Endothelial cell of umbilical vein (primary cell): ENCODE measurements around the gene MACROD2. TPM values are rescaled to one million over a fixed set of nuclear protein-coding genes. Genes with fewer than 3 reads are reported as not detected.

ENCODE experiments used
- BruUV-seq: library from RNA; stranded (reverse); fragments of 400-500 nt; replicated peaks from 2 replicates; lab custom pipeline; 2021; lab: Mats Ljungman, UMichigan
- CTCF ChIA-PET: fragments of 300-600, 350-600 bp; sonication (Branson Sonifier 250); formaldehyde crosslinking; loops from one replicate; lab custom pipeline; 2021; ENCODE audit warnings: antibody characterized with exemption, inconsistent platforms; lab: Charles Lee
- POLR2A ChIA-PET: fragments of 300-600, 350-600 bp; sonication (Branson Sonifier 250); formaldehyde crosslinking; loops from one replicate; lab custom pipeline; 2021; ENCODE audit warnings: antibody characterized with exemption, inconsistent platforms; lab: Charles Lee
- DNase-seq: peaks from one replicate; pipeline ENCODE4 v3.0.0-alpha.2; 2011; ENCODE audit warnings: low read depth, low spot score
- FAIRE-seq: peaks from 2 replicates; lab custom pipeline; 2011; peaks lifted over from hg19 to GRCh38; lab: Jason Lieb, UNC
- H2AFZ ChIP-seq: 2 replicates; pipeline ENCODE4 v1.6.0; 2012; ENCODE audit warnings: low read depth, low read length, control low read depth, inconsistent platforms
- H3K27ac ChIP-seq: 2 replicates; pipeline ENCODE4 v1.5.1; 2011; ENCODE audit warnings: low read depth, mild to moderate bottlenecking, control low read depth, low read length, moderate library complexity; ENCODE audit not compliant: insufficient read depth
- H3K27me3 ChIP-seq, 2 experiments: 2 replicates each; pipeline versions ENCODE4 v1.6.0 to v1.6.1; 2011; ENCODE audit warnings: low read length in 2 of 2, mixed read lengths in 1 of 2; ENCODE audit not compliant: control insufficient read depth in 2 of 2, insufficient read depth in 2 of 2
- H3K36me3 ChIP-seq, 2 experiments: 2 replicates in 1 of 2; 3 replicates in 1 of 2; pipeline ENCODE4 v1.5.1; 2011; ENCODE audit warnings: low read length in 2 of 2, mild to moderate bottlenecking in 1 of 2, moderate library complexity in 1 of 2; ENCODE audit not compliant: control insufficient read depth in 2 of 2, insufficient read depth in 2 of 2; ENCODE audit errors: extremely low read depth in 1 of 2
- H3K4me1 ChIP-seq: 3 replicates; pipeline ENCODE4 v1.5.1; 2011; ENCODE audit warnings: mild to moderate bottlenecking, low read length; ENCODE audit not compliant: control insufficient read depth, insufficient read depth; ENCODE audit errors: extremely low read depth
- H3K4me2 ChIP-seq: 2 replicates; pipeline ENCODE4 v1.6.1; 2011; ENCODE audit warnings: low read length, control low read depth, mixed read lengths; ENCODE audit not compliant: insufficient read depth
- H3K4me3 ChIP-seq, 3 experiments: fragments of 200-600 bp in 1 of 3; sonication (generic), shearing (Covaris generic) in 1 of 3; replicated peaks in 1 of 3; 2 replicates each; pipeline ENCODE4 v1.5.1; 2011 to 2016; ENCODE audit warnings: control low read depth in 3 of 3, low read length in 3 of 3, mild to moderate bottlenecking in 2 of 3, inconsistent platforms in 1 of 3, low read depth in 1 of 3, moderate library complexity in 1 of 3; ENCODE audit not compliant: insufficient read depth in 1 of 3
- H3K79me2 ChIP-seq: 2 replicates; pipeline ENCODE4 v1.6.0; 2012; ENCODE audit warnings: low read length, inconsistent platforms; ENCODE audit not compliant: control insufficient read depth, insufficient read depth
- H3K9ac ChIP-seq: replicated peaks from 2 replicates; pipeline ENCODE3; 2011; ENCODE audit warnings: low read length, control low read depth; ENCODE audit not compliant: insufficient read depth; ENCODE audit errors: extremely low read depth
- H3K9me1 ChIP-seq: replicated peaks from 3 replicates; pipeline ENCODE4 v1.6.0; 2011; ENCODE audit warnings: mild to moderate bottlenecking, low read length; ENCODE audit not compliant: control insufficient read depth, insufficient read depth; ENCODE audit errors: extremely low read depth
- H3K9me3 ChIP-seq: replicated peaks from 2 replicates; pipeline ENCODE4 v1.5.1; 2012; ENCODE audit warnings: low read length, inconsistent platforms; ENCODE audit not compliant: control insufficient read depth, insufficient read depth
- H4K20me1 ChIP-seq: replicated peaks from 2 replicates; pipeline ENCODE3; 2011; ENCODE audit warnings: mild to moderate bottlenecking, low read length; ENCODE audit not compliant: control insufficient read depth, insufficient read depth; ENCODE audit errors: extremely low read depth
- EZH2 ChIP-seq: IDR thresholded peaks from 2 replicates; pipeline ENCODE4 v1.6.1; 2012; ENCODE audit warnings: borderline replicate concordance, low read depth, mild to moderate bottlenecking, moderate library complexity, low read length, inconsistent platforms; ENCODE audit not compliant: severe bottlenecking
- FOS ChIP-seq: IDR thresholded peaks from 2 replicates; pipeline ENCODE4 v1.6.1; 2011; ENCODE audit warnings: mild to moderate bottlenecking, low read length, moderate library complexity, borderline replicate concordance; ENCODE audit not compliant: insufficient read depth
- GATA2 ChIP-seq: IDR thresholded peaks from 2 replicates; pipeline ENCODE4 v1.7.0; 2011; ENCODE audit warnings: low read depth, mild to moderate bottlenecking, moderate library complexity, mixed read lengths, low read length; ENCODE audit not compliant: insufficient read length, insufficient read depth
- JUN ChIP-seq: IDR thresholded peaks from 2 replicates; pipeline ENCODE4 v1.6.1; 2011; ENCODE audit warnings: borderline replicate concordance, low read depth; ENCODE audit not compliant: insufficient read length, insufficient read depth
- MYC ChIP-seq: IDR thresholded peaks from one replicate; pipeline ENCODE4 v1.6.1; 2011; ENCODE audit warnings: mild to moderate bottlenecking, low read depth, low read length
- POLR2A ChIP-seq: IDR thresholded peaks from 2 replicates; pipeline ENCODE4 v1.6.1; 2012; ENCODE audit warnings: low read depth, mild to moderate bottlenecking, control low read depth, low read length
- POLR2AphosphoS5 ChIP-seq: IDR thresholded peaks from 2 replicates; pipeline ENCODE4 v1.6.1; 2012; ENCODE audit warnings: low read depth, mild to moderate bottlenecking, control low read depth, low read length, moderate library complexity; ENCODE audit not compliant: insufficient read depth
- dilution Hi-C: fragments of 300-500 bp; cut with MboI; formaldehyde crosslinking; loops from one replicate; pipeline ENCODE4 v1.15.0; 2019; ENCODE audit warnings: low sequenced_read_pairs; ENCODE audit not compliant: extremely low pct_ligation_motif_present
- intact Hi-C: fragments of 100-400 bp; cut with micrococcal nuclease; formaldehyde crosslinking; loops from one replicate; pipeline ENCODE4 v1.10.0; 2022
- polyA plus RNA-seq, 4 experiments: library from polyadenylated mRNA; depleted of rRNA in 3 of 4; stranded (reverse) in 3 of 4; unstranded in 1 of 4; fragments of >200 nt; gene quantifications; 2 replicates each; pipeline versions ENCODE4 v1.2.1 to v1.2.3, GENCODE V29; 2011 to 2012; ENCODE audit warnings: missing spikeins in 1 of 4
- total RNA-seq: library from RNA; stranded (reverse); gene quantifications from 2 replicates; pipeline ENCODE4 v1.2.3, GENCODE V29; 2021
- TF ChIP-seq, protein P1 (sequence below): IDR thresholded peaks from 2 replicates; pipeline ENCODE4 v1.6.1; 2011; ENCODE audit not compliant: insufficient read depth, insufficient read length
- TF ChIP-seq, protein P2 (sequence below), 2 donors: IDR thresholded peaks; 1 replicate in 1 of 2; 2 replicates in 1 of 2; pipeline ENCODE4 v1.5.1; 2011; ENCODE audit warnings: low read length in 2 of 2, mild to moderate bottlenecking in 2 of 2, moderate library complexity in 2 of 2, control low read depth in 1 of 2, inconsistent platforms in 1 of 2, low read depth in 1 of 2; ENCODE audit not compliant: insufficient read depth in 1 of 2; ENCODE audit errors: extremely low read depth in 1 of 2

The MACROD2 gene
- total and polyA plus RNA-seq, 2 donors (not counting 3 experiments of a cell fraction or from before 2014, with no cell fraction given): 0.11 to 0.73 TPM

DNA sequence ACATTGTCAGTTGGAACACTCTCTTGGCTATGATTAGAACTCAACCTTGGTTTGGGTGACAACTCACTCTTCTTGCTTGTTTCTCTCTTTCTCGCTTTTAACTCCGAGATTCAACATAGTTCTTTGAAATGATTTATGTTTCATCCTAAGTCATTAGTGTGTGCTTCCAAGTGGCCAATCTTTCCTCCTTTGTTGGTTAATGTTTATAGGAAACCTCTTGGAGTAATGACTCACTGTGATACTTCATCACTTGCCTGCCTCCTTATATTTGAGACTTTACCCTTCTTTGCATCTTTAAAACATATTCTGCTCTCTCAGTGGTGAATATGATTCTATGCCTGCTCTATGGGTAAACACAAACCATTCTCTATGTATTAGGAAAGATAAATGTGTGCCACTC is 621.8 kb downstream of the MACROD2 start:
- H3K4me3 ChIP-seq: no peak overlapping the region
- no peaks in the 10 kb centered on the region for H3K9me1 ChIP-seq
- TF ChIP-seq POLR2AphosphoS5 (no peak), EZH2 (no peak), JUN (no peak), MYC (no peak), GATA2 (no peak), FOS (no peak), POLR2A (no peak)
- TF ChIP-seq, protein P1, sequence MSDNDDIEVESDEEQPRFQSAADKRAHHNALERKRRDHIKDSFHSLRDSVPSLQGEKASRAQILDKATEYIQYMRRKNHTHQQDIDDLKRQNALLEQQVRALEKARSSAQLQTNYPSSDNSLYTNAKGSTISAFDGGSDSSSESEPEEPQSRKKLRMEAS: no peak
- TF ChIP-seq, protein P2, sequence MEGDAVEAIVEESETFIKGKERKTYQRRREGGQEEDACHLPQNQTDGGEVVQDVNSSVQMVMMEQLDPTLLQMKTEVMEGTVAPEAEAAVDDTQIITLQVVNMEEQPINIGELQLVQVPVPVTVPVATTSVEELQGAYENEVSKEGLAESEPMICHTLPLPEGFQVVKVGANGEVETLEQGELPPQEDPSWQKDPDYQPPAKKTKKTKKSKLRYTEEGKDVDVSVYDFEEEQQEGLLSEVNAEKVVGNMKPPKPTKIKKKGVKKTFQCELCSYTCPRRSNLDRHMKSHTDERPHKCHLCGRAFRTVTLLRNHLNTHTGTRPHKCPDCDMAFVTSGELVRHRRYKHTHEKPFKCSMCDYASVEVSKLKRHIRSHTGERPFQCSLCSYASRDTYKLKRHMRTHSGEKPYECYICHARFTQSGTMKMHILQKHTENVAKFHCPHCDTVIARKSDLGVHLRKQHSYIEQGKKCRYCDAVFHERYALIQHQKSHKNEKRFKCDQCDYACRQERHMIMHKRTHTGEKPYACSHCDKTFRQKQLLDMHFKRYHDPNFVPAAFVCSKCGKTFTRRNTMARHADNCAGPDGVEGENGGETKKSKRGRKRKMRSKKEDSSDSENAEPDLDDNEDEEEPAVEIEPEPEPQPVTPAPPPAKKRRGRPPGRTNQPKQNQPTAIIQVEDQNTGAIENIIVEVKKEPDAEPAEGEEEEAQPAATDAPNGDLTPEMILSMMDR (IDR thresholded peaks at IDR 0.05; ENCODE audit: extremely low read depth in 1 of 2, insufficient read depth in 1 of 2, low read depth in 1 of 2, low read length in 2 of 2): no peak
- CTCF ChIA-PET: no interaction called here
- H3K4me2 ChIP-seq: no peak overlapping the region
- no peaks in the 10 kb centered on the region for H3K79me2 ChIP-seq
- DNase-seq (no peak), FAIRE-seq (no peak)
- H3K9me3 ChIP-seq: no peaks in the 10 kb centered on the region
- no peak overlapping the region for H2AFZ ChIP-seq
- no TSS peak for BruUV-seq
- intact Hi-C loops (no loop called here), dilution Hi-C loops (no loop called here)
- no peaks in the 10 kb centered on the region for H3K36me3 ChIP-seq
- no peak overlapping the region for H3K9ac ChIP-seq
- no peaks in the 10 kb centered on the region for H3K27me3 ChIP-seq
- H4K20me1 ChIP-seq: no peaks in the 10 kb centered on the region
- no peak overlapping the region for H3K27ac ChIP-seq
- POLR2A ChIA-PET: no interaction called here
- no peaks in the 10 kb centered on the region for H3K4me1 ChIP-seq
